Memory B cell (primary cell): ENCODE data around the gene SLC13A4.
"Not testable (repeated sequence)": the region's sequence is repeated elsewhere in the genome, so short reads cannot be mapped to it uniquely, and the experiment has no call there.

ENCODE experiments used
- ATAC-seq: fragments of 150-1000 bp; cut with Tn5 transposase; 2 replicates; pipeline ENCODE4 v1.10.0; 2021; ENCODE audit warnings: low read depth, mild to moderate bottlenecking, moderate library complexity
- DNase-seq, 2 donors: peaks; one replicate each; pipeline ENCODE4 v3.0.0; 2022; ENCODE audit warnings: low spot score in 2 of 2
- H3K27ac Mint-ChIP-seq: one replicate; pipeline ENCODE4 v1.8.0; 2022; ENCODE audit warnings: mild to moderate bottlenecking, moderate library complexity, mixed read lengths
- H3K27me3 Mint-ChIP-seq: one replicate; pipeline ENCODE4 v1.8.0; 2022; ENCODE audit warnings: mixed read lengths
- H3K36me3 Mint-ChIP-seq: one replicate; pipeline ENCODE4 v1.8.0; 2022; ENCODE audit warnings: mild to moderate bottlenecking, mixed read lengths
- H3K4me1 Mint-ChIP-seq: one replicate; pipeline ENCODE4 v1.8.0; 2022; ENCODE audit warnings: mixed read lengths
- H3K4me3 Mint-ChIP-seq: one replicate; pipeline ENCODE4 v1.8.0; 2022; ENCODE audit warnings: mild to moderate bottlenecking, moderate library complexity, mixed read lengths
- H3K9me3 Mint-ChIP-seq: one replicate; pipeline ENCODE4 v1.8.0; 2022; ENCODE audit warnings: mixed read lengths

The SLC13A4 gene

DNA sequence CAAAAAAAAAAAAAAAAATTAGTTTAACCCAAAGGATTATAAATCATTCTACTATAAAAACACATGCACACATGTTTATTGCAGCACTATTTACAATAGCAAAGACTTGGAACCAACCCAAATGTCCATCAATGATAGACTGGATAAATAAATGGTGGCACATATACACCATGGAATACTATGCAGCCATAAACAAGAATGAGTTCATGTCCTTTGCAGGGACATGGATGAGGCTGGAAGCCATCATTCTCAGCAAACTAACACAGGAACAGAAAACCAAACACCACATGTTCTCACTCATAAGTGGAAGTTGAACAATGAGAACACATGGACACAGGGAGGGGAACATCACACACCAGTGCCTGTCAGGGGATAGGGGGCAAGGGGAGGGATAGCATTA, 88.3 kb downstream of the SLC13A4 start:
- not testable (repeated sequence) for H3K4me1 Mint-ChIP-seq, H3K27me3 Mint-ChIP-seq, H3K27ac Mint-ChIP-seq, ATAC-seq, H3K4me3 Mint-ChIP-seq, DNase-seq, H3K9me3 Mint-ChIP-seq
- H3K36me3 Mint-ChIP-seq = peaks cover 33% of the 10 kb centered on the region

DNA sequence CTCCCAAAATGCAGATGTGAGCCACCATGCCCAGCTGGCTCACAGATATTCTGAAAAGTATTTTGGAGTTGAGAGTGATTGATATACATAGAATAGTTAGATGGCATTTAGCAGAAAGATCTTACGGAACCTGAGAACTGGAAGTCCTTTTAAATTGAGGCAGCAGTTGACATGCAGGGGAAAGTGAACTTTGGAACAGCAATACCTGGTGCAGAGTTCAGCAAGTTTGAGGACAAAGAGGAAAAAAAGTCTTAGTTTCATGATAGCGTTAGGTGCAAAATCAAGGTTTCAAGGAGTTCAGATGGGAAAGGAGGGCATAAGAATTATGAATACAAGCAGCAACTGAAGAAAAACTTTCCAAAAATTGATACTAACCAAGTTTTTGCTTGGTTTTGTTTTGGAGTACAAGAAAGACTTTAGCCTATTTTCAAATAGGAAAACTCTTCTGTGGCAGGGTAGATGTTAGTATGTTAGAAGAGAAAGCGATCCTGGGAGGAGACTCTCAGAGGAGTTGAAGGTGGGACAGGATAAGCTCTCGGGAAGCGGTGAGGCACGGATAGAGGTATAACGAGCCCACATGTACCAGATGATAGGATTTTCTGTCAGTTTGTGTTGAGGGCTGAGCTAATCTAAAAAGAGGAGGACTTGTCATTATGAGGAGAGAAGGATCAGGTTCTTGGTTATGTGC, 93.7 kb downstream of the SLC13A4 start:
- Mint-ChIP-seq H3K27ac (no peak overlapping the region), H3K4me3 (no peak overlapping the region), H3K36me3 (peaks cover 30% of the 10 kb centered on the region), H3K27me3 (no peaks in the 10 kb centered on the region), H3K4me1 (no peaks in the 10 kb centered on the region), H3K9me3 (no peaks in the 10 kb centered on the region)
- DNase-seq = no peak
- no peak for ATAC-seq
